Stimulated activated naive CD8-positive, alpha-beta T cell treated with anti-CD3 and anti-CD28 coated beads, Interleukin-15, amount 100 ng/mL, for 72 hours (primary cell): Measurements from ENCODE around the gene KLHL26.

Source experiments
- ATAC-seq: fragments of 150-1000 bp; cut with Tn5 transposase; 2 replicates; pipeline ENCODE4 v1.10.0; 2021; ENCODE audit warnings: mild to moderate bottlenecking, moderate library complexity
- DNase-seq, 2 donors: peaks; one replicate each; pipeline ENCODE4 v3.0.0; 2021 to 2022
- H3K27ac Mint-ChIP-seq, 2 donors: one replicate each; pipeline ENCODE4 v1.8.0; 2022; ENCODE audit warnings: mild to moderate bottlenecking in 2 of 2, mixed read lengths in 2 of 2, moderate library complexity in 2 of 2
- H3K27me3 Mint-ChIP-seq: one replicate; pipeline ENCODE4 v1.8.0; 2022; ENCODE audit warnings: mixed read lengths
- H3K4me1 Mint-ChIP-seq: one replicate; pipeline ENCODE4 v1.8.0; 2022; ENCODE audit warnings: mild to moderate bottlenecking, mixed read lengths
- H3K4me3 Mint-ChIP-seq, 2 donors: one replicate each; pipeline ENCODE4 v1.8.0; 2022; ENCODE audit warnings: mild to moderate bottlenecking in 2 of 2, mixed read lengths in 2 of 2, moderate library complexity in 1 of 2
- H3K9me3 Mint-ChIP-seq, 2 donors: one replicate each; pipeline ENCODE4 v1.8.0; 2022; ENCODE audit warnings: mixed read lengths in 2 of 2

KLHL26 gene

GRCh38 chr19:18716857-18717256 lies 80.0 kb downstream of the KLHL26 start:
- peak overlapping the region; percentile 45 to 63 for H3K27ac Mint-ChIP-seq
- ATAC-seq (no peak), DNase-seq (no peak)
- no peaks in the 10 kb centered on the region for H3K27me3 Mint-ChIP-seq
- H3K4me3 Mint-ChIP-seq, result no peak overlapping the region
- H3K4me1 Mint-ChIP-seq, result peaks cover 49% of the 10 kb centered on the region
- H3K9me3 Mint-ChIP-seq, result no peaks in the 10 kb centered on the region

DNA sequence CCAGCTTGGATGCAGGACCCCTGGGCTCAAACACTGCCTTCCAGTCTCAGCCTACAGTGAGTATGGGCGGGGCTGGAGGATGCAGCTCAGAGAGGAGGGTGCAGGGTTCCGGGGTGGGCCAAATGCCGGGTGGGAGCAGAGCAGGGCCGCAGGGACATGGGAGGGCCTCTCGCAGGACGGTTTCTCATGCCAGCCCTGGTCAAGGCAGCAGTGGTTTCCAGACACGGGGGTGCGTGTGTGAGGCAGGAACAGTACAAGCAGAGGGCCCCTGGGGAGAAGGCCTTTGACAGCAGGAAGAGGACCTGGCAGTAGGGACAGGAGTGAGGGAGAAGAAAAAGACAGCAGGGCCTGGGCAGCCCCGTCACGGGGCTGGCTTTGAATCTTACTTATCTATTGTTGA lies 80.8 kb downstream of the KLHL26 start:
- Mint-ChIP-seq H3K27me3 (no peaks in the 10 kb centered on the region), H3K27ac (no peak overlapping the region), H3K4me1 (peaks cover 49% of the 10 kb centered on the region), H3K4me3 (no peak overlapping the region), H3K9me3 (no peaks in the 10 kb centered on the region)
- DNase-seq (no peak), ATAC-seq (no peak)

DNA sequence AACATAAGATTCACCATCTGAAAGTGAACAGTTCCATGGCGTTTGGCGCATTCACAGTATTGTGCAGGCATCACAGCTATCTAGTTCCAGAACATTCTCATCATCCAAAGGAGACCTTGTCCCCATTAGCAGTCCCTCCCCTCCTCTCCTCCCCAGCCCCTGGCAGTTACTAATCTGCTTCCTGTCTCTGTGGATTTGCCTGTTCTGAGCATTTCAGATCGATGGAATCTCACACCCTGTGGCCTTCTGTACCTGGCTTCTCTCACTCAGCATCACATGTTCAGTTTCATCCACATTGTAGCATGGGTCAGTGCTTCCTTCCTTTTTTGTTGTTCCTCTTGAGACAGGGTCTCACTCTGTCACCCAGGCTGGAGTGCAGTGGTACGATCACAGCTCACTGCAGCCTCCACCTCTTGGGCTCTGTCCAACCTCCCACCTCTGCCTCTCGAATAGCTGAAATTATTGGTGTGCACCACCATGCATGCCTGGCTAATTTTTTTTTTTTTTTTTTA lies 81.2 kb downstream of the KLHL26 start:
- Mint-ChIP-seq H3K4me3 (no peak overlapping the region), H3K27me3 (no peaks in the 10 kb centered on the region), H3K27ac (peak overlapping the region in 1 of 2 donors; percentile 55), H3K9me3 (no peaks in the 10 kb centered on the region), H3K4me1 (peaks cover 45% of the 10 kb centered on the region)
- no peak for DNase-seq
- ATAC-seq, result no peak

- Mint-ChIP-seq H3K9me3 (no peaks in the 10 kb centered on the region), H3K4me1 (peaks cover 45% of the 10 kb centered on the region), H3K4me3 (no peak overlapping the region), H3K27ac (peak overlapping the region in 1 of 2 donors; percentile 20), H3K27me3 (no peaks in the 10 kb centered on the region)
- no peak for DNase-seq
- ATAC-seq, result no peak
Observed at GRCh38 chr19:18718846-18719458, 82.1 kb downstream of the KLHL26 start.

DNA sequence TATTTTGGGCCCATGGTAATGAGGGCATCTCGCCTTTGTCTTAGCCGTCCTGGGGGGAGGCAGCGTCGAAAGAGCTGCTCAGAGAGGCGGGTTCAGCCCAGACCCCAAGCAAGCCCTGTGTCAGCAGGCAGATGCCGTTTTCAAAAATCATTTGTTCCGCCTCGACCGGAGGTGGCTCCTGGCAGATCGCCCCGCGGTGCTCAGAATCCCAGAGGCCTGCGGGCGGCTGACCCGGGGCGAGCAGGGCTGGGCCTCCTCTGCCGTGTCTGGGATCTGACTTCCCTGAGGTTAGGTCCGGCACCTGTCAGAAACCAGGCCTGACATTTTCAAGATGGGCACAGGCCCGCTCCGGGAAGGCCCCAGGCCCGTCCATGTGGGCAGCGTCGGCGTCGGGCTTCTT lies 82.7 kb downstream of the KLHL26 start:
- no peak for DNase-seq
- ATAC-seq, result no peak
- no peaks in the 10 kb centered on the region for H3K27me3 Mint-ChIP-seq
- no peaks in the 10 kb centered on the region for H3K9me3 Mint-ChIP-seq
- H3K4me1 Mint-ChIP-seq, result peaks cover 45% of the 10 kb centered on the region
- H3K4me3 Mint-ChIP-seq, result no peak overlapping the region
- peak overlapping the region in 1 of 2 donors; percentile 24 for H3K27ac Mint-ChIP-seq
